Body of pancreas (tissue), 4 donors: ENCODE measurements around the gene PPIL1. TPM values are rescaled to one million over a fixed set of nuclear protein-coding genes. Genes with fewer than 3 reads are reported as not detected.

Experiments used
- ATAC-seq: fragments of 150-250 bp; one replicate; pipeline ENCODE4 v1.9.1; 2016
- DNase-seq, 4 donors: peaks; one replicate each; pipeline ENCODE4 v3.0.0-alpha.2; 2019
- H3K27ac ChIP-seq, 4 donors: fragments of 200-600 bp; sonication (generic); 1 replicate in 3 of 4; 2 replicates in 1 of 4; pipeline versions ENCODE4 v1.5.1 to v1.6.1; 2016 to 2019; ENCODE audit warnings: mild to moderate bottlenecking in 1 of 4, mixed read lengths in 1 of 4, moderate library complexity in 1 of 4
- H3K27me3 ChIP-seq, 2 donors: fragments of 200-600 bp; sonication (generic); one replicate each; pipeline ENCODE4 v1.6.0; 2016; ENCODE audit warnings: mild to moderate bottlenecking in 1 of 2
- H3K36me3 ChIP-seq, 2 donors: fragments of 200-600 bp; sonication (generic); replicated peaks in 1 of 2; 2 replicates each; pipeline ENCODE4 v1.5.1; 2016; ENCODE audit warnings: low read depth in 2 of 2; ENCODE audit not compliant: insufficient read depth in 1 of 2
- H3K4me1 ChIP-seq: fragments of 200-600 bp; sonication (generic); one replicate; pipeline ENCODE4 v1.6.0; 2016
- H3K4me3 ChIP-seq, 2 donors: fragments of 200-600 bp; sonication (generic); 1 replicate in 1 of 2; 2 replicates in 1 of 2; pipeline ENCODE4 v1.5.1; 2016 to 2019
- H3K9me3 ChIP-seq, 3 donors: fragments of 200-600 bp; sonication (generic); 1 replicate in 2 of 3; 2 replicates in 1 of 3; pipeline ENCODE4 v1.5.1; 2016
- CTCF ChIP-seq, 7 experiments: fragments of 450-650 bp in 4 of 7; fragments of 200-600 bp in 3 of 7; sonication (generic) in 3 of 7; IDR thresholded peaks; one replicate each; pipeline ENCODE4 v1.5.1; 2016 to 2019; ENCODE audit warnings: antibody characterized with exemption in 7 of 7
- POLR2A ChIP-seq, 3 donors: fragments of 450-650 bp; IDR thresholded peaks; one replicate each; pipeline ENCODE4 v1.6.1; 2016; ENCODE audit warnings: antibody characterized with exemption in 3 of 3, mild to moderate bottlenecking in 2 of 3
- WGBS, 2 donors: methylation state at CpG; one replicate each; pipeline ENCODE4 v1.1.5; 2017; 5-methylcytosine and 5-hydroxymethylcytosine counted together
- intact Hi-C: fragments of 100-400 bp; cut with DNase I; formaldehyde crosslinking; loops from one replicate; pipeline ENCODE4 v1.15.1; 2023
- total RNA-seq, 2 donors: library from RNA; depleted of rRNA; stranded (reverse); fragments of >200 nt; gene quantifications; one replicate each; pipeline ENCODE4 v1.1.0, GENCODE V29; 2016

The PPIL1 gene
- total RNA-seq, 2 donors from 2014 or later: 5.9 to 6.5 TPM

DNA sequence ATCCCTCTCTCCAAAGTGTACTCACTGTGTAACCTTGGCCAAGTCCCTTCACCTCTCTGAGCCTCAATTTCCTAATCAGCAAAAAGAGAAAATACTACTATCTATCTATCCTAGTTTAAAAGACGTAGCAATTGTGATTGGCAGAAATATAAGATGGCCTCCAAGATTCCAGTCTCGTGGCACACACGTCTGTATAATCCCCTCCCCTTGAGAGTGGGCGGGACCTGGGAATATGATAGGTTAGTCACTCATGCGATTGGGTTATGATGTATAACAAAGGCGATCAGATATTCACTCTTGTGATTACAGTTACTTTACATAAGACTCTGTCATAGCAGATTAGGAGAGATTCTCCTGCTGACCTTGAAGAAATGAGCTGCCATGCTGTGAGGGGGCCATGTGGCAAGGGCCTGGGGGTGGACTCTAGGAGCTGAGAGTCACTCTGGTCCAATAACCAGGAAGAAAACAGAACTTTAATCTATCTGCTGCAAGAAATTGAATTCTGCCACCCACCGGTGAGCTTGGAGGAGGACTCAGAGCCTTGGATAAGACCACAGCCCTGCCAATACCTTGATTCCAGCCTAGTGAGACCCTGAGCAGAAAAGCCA lies 41.3 kb downstream of the PPIL1 start:
- ATAC-seq: no peak
- no peak overlapping the region for H3K27ac ChIP-seq
- H3K4me1 ChIP-seq: peaks cover 14% of the 10 kb centered on the region
- 90 to 94% methylated on average over 7 of the region's 7 CpGs for WGBS, 2 donors
- intact Hi-C loops: no loop called here
- H3K36me3 ChIP-seq: no peaks in the 10 kb centered on the region
- no peak for TF ChIP-seq POLR2A (IDR thresholded peaks at IDR 0.05)
- no peak for TF ChIP-seq CTCF (IDR thresholded peaks at IDR 0.05)
- no peaks in the 10 kb centered on the region for H3K9me3 ChIP-seq
- no peak for DNase-seq
- no peaks in the 10 kb centered on the region for H3K27me3 ChIP-seq
- no peak overlapping the region for H3K4me3 ChIP-seq

GRCh38 chr6:36832313-36832712 lies 42.3 kb downstream of the PPIL1 start:
- DNase-seq (no peak), ATAC-seq (no peak)
- Histone ChIP-seq H3K36me3 (no peaks in the 10 kb centered on the region), H3K27me3 (no peaks in the 10 kb centered on the region), H3K4me3 (no peak overlapping the region), H3K9me3 (no peaks in the 10 kb centered on the region), H3K4me1 (peaks cover 14% of the 10 kb centered on the region), H3K27ac (no peak overlapping the region)
- intact Hi-C loops: no loop called here
- TF ChIP-seq POLR2A (IDR thresholded peaks at IDR 0.05): no peak
- no peak for TF ChIP-seq CTCF (IDR thresholded peaks at IDR 0.05)
- 91 to 92% methylated on average over 5 of the region's 5 CpGs for WGBS, 2 donors

DNA sequence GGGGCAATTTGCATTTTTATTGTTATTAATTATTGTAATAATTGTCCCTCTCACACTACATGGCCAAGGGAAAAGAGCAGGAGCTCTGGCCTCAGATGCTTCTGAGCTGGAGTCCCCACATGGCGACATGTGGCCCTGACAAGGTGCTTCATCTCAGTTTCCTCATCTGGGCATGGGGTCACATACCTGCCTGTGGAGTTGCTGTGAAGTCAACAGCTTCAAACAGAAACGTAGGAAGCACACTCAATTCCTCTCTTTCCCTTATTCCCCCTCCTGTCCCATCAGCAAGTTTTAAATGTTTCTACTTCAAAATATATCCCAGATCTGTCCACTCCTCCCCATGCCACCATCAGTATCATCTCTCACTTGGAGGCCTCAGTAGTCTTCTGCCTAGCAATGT lies 44.0 kb downstream of the PPIL1 start:
- TF ChIP-seq POLR2A (IDR thresholded peaks at IDR 0.05) (no peak), CTCF (IDR thresholded peaks at IDR 0.05) (no peak)
- H3K27ac ChIP-seq: peak overlapping the region in 3 of 4 donors; percentile 36 to 48 (median 42)
- intact Hi-C loops: no loop called here
- H3K27me3 ChIP-seq: no peaks in the 10 kb centered on the region
- WGBS, 2 donors: 36 to 38% methylated on average over 2 of the region's 2 CpGs
- DNase-seq (no peak), ATAC-seq (no peak)
- H3K36me3 ChIP-seq: no peaks in the 10 kb centered on the region
- H3K4me1 ChIP-seq: peaks cover 14% of the 10 kb centered on the region
- no peak overlapping the region for H3K4me3 ChIP-seq
- H3K9me3 ChIP-seq: no peaks in the 10 kb centered on the region

DNA sequence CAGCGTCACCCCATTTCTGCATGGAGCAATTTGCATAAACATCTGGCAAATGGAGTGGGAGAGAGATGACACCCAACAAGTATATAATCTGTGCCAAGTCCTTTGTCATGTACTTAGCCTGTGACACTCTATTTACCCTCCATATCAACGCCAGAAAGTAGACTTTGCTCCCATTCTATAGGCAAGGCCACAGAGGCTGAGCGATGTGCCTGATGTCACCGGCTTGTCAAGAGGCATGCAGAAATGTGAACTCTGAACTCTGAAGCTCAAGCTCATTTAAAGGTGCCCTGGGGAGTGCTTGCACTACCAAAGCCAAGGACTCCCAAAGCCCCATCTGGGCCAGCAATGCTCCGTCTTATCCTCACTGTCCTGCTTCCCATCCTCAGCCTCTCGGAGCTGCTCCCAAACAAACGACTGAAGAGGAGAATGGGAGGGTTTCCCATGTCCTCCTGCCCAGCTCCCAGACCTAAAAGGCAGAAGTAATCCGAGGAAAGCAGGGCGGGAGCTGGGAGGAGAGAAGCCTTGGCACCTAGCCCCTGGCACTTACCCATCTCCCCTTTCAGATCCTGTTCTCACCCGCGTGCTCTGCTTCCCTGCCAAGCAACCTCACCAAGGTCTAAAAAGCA lies 44.6 kb downstream of the PPIL1 start:
- no peaks in the 10 kb centered on the region for H3K36me3 ChIP-seq
- no peak for TF ChIP-seq POLR2A (IDR thresholded peaks at IDR 0.05)
- H3K4me3 ChIP-seq: no peak overlapping the region
- intact Hi-C loops: no loop called here
- DNase-seq (peak; percentile 82 to 95 (median 90)), ATAC-seq (peak; percentile 86)
- no peaks in the 10 kb centered on the region for H3K9me3 ChIP-seq
- peak overlapping the region; percentile 36 to 56 (median 45) for H3K27ac ChIP-seq
- WGBS, 2 donors: 11 to 15% methylated on average over 11 of the region's 11 CpGs
- no peaks in the 10 kb centered on the region for H3K27me3 ChIP-seq
- H3K4me1 ChIP-seq: peaks cover 14% of the 10 kb centered on the region

- Histone ChIP-seq H3K27me3 (no peaks in the 10 kb centered on the region), H3K9me3 (no peaks in the 10 kb centered on the region), H3K4me1 (peaks cover 14% of the 10 kb centered on the region), H3K4me3 (no peak overlapping the region), H3K27ac (peak overlapping the region in 2 of 4 donors; percentile 21 to 24), H3K36me3 (no peaks in the 10 kb centered on the region)
- intact Hi-C loops: no loop called here
- DNase-seq: peak in 1 of 4 donors; percentile 55
- ATAC-seq: no peak
- WGBS, 2 donors: 61 to 73% methylated on average over 17 to 19 of the region's 19 CpGs
- TF ChIP-seq POLR2A (IDR thresholded peaks at IDR 0.05): no peak
- TF ChIP-seq CTCF (IDR thresholded peaks at IDR 0.05): no peak
Observed at GRCh38 chr6:36827261-36828079, 47.1 kb downstream of the PPIL1 start.
